HG02870 (cell line): ENCODE data around the gene SYCP2.

Experiments
- ATAC-seq: cut with Tn5 transposase; IDR thresholded peaks from one replicate; pipeline ENCODE4 v1.9.1; 2021; ENCODE audit warnings: mild to moderate bottlenecking, moderate library complexity; ENCODE audit not compliant: unreplicated experiment

SYCP2 gene

GRCh38 chr20:59944726-59945125 is 11.3 kb upstream of the SYCP2 start:
- ATAC-seq: no peak

GRCh38 chr20:59942245-59942644 is 8.8 kb upstream of the SYCP2 start:
- no peak for ATAC-seq

GRCh38 chr20:59940956-59941294 is 7.5 kb upstream of the SYCP2 start:
- ATAC-seq: no peak

DNA sequence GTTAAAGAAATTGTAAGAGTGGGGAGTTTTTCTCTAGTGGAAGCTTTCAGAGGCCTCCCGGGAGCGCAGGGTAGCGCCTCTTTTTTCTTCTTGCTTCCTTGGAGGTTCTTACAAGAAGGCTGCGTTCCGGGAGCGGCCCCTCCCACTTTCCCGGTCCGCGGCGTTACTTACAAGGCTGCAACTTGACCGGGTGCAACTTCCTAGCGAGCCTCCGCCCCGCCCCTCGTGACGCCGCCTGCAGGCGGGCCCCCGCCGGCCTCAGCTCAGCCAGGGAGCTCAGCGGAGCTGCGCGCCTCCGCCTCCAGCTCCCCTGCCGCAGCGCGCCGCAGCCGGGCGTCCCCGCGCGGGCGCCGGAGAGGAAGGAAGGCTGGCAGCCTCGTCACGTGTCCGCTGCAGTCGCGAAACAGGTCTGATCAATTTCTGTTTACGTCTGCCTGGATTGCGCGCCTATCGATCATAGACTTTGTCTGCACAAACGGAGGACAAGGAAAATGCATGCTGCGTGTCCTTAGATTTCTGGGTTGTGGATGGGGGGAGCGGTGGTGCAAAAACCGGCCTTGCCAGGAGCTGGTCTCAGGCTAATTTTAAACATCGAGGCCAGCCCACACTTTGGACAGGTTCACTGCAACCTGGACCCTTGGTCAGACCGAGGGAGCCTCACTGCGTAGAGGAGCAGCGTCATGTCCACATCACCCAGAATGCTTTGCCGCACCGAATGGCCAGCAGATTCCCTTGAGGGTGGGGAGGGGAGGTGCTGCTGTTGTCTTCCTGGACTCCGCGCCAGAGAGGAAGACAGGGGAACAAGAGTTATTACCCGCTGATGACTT is 6.9 kb upstream of the SYCP2 start, which contains the start of the genes FAM217B and PPP1R3D:
TSS of gene FAM217B (plus strand) at position 261 of the 827 bp plus-strand sequence. CDS start 3,555 bp downstream, outside the sequence.
TSS of gene PPP1R3D (minus strand) at position 177 of the 827 bp plus-strand sequence. CDS start 374 bp downstream, outside the sequence.
- ATAC-seq: peak; percentile 94

DNA sequence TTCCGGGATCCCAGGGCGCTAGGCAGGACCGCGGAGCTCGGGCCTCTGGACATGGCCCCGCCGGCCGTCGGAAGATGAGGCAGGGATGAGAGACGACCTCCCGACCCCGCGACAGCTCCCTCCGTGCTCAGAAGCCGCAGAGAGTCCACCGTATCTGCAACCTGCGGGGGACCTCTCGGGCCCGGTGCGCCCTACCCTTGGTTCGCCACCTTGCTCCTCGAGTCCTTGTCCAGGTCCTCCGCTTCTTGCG is 6.4 kb upstream of the SYCP2 start:
- peak; percentile 35 for ATAC-seq

DNA sequence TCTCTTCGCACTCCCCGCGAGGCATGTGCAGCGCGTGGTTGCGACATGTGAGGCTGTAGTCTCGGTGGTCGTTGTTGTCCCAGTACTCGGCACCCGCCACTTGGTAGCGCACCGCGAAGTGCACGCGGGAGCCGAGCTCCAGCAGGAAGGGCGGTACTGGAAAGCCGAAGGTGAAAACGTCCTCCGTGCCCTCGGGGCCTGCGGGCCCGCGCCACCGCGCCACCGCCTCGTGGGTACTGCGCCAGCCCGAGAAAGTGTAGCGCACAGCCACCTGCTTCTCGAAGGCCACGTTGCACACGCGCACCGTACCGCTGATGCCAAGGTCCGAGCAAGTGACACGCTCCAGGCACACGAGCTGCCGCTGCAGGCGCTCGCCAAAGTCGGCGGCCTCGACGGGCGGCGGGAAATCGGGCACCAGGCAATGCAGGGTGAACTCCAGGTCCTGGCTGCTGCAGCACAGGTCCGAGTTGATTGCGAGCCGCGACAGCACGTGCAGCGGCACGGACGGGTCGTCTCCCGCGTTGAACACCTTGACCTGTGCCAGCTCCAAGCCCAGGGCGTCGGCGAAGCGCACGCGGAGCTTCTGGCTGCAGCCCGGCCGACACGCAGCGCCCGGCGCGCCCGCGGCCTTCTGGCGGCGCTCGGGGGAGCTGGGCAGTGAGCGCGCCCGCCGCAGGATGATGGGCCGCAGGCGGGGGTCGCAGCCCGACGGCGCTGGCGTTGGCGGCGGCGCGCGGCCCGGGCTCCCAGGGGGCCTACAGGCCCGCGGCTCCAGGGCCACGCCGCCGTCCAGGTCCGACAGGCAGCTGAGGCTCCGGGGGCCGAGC is 5.8 kb upstream of the SYCP2 start:
- ATAC-seq: no peak

DNA sequence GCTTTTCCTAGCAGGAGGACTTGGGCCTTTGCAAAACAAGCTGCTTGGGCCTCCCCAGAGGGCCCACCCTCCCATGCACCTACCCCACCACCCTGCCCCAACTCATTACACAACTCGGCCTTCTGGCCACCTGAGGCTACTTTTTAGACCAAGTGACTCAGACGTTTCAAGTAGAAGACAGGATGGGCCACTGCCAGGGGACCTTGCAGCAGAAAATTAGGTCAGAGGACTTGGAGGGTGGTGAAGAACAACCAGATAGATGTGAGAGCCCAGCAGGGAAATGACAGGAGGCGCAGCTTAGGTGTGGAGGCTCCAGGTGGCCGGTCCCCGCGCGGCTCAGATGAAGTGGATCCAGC is 5.2 kb upstream of the SYCP2 start:
- no peak for ATAC-seq

DNA sequence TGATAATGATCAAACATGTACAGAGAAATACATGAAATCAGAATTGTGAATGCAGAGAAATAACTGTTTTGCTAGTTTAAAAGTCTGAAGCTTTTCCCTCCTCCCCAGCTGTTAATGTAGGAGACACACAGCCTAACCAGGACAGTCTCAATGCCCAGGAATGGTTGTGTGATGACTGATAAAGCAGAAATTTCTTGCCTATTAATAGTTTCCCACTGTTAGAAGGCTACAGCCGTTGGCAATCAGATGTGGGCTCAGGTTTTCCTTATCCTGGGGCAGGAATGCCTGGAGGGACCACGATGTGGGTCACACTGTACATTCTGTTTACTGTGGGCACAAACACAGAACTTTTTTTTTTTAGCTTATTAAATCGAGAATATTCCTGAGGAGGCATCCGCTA is 4.8 kb upstream of the SYCP2 start:
- no peak for ATAC-seq

GRCh38 chr20:59937150-59937549 is 3.7 kb upstream of the SYCP2 start:
- ATAC-seq: no peak

- ATAC-seq: no peak
These were observed 3.0 kb upstream of the SYCP2 start for GRCh38 chr20:59936409-59936808.

- ATAC-seq: no peak
These were observed 2.2 kb upstream of the SYCP2 start for GRCh38 chr20:59935457-59936185.

GRCh38 chr20:59933849-59934585 is 580 bp upstream of the SYCP2 start:
- peak; percentile 79 for ATAC-seq

GRCh38 chr20:59932616-59933295 is 681 bp downstream of the SYCP2 start:
- ATAC-seq: no peak

DNA sequence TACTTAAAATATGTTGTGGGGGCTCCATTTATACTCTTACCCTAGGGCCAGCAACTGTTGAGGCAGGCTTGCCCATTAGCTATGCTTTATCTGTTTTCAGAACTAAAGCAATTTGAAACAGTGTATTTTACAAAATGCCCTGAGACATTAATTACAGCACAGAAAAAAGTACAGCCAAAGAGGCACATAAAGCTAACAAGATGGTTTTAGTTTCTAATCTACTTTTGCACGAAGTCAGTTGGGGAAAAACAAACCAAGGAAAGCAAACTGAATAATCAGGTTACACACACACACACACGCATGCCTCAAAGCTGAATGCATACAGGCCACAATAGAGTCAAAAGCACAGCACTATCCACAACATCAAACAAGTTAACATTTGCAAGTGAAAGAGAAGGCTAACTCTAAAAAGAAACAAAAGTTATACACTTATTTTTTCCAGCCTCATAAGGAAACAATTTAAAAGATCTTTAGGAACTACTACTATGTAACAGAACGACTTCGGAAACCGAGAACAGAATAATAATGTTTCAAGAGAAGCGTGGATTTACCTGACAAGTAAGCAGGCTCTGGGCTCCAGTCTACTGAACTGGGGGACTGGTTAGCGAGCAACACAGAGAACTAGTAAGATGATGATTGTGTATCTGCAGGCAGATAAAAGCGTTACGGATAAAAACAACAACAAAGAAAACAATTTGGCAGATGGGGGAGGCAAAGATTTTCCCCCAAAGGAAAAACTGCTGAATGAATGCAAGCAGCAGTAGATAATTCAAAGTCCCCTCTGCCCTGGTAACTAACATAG is 1.7 kb downstream of the SYCP2 start:
- no peak for ATAC-seq

- ATAC-seq: no peak
These were observed 7.5 kb downstream of the SYCP2 start for GRCh38 chr20:59925899-59926298.

DNA sequence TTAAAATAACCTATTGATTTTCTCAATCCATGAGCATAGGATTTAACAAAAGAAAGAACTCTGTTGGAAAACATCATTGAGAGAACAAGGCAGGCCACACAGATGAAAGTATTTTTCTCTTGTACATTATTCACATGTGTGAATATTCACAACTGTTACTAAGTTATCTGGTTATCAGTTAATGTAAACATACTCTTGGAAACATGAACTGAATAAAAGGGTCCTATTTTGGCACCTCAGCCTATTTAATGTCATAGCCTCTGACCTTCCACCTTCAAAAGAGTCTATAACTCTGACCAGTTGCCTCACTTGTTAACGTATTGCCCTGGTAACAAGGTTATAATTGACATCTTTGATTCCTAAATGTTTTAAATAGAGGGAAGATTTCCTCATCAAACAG is 8.1 kb downstream of the SYCP2 start:
- no peak for ATAC-seq

DNA sequence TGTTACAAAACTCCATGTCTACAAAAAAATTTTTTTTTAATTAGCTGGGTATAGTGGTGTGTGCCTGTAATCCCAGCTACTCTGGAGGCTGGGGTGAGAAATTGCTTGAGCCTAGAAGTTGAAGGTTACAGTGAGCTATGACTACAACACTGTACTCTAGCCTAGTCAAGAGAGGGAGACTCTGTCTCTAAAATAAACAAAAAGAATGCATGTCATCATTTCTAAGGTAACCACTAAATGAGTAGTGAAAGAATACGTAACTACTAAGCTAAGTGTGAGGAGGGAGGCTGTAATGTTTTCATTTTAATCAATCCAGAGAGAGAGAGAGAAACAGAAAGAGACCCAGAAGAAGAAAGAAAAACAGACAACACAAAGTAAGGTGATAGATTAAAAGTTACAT is 9.9 kb downstream of the SYCP2 start:
- ATAC-seq: no peak

GRCh38 chr20:59920944-59921343 is 12.5 kb downstream of the SYCP2 start:
- ATAC-seq: no peak

GRCh38 chr20:59912609-59913008 is 20.8 kb downstream of the SYCP2 start:
- no peak for ATAC-seq

- ATAC-seq: no peak
These were observed 22.4 kb downstream of the SYCP2 start for GRCh38 chr20:59911041-59911440.
